Measurements from ENCODE around the gene CD164.

DNA sequence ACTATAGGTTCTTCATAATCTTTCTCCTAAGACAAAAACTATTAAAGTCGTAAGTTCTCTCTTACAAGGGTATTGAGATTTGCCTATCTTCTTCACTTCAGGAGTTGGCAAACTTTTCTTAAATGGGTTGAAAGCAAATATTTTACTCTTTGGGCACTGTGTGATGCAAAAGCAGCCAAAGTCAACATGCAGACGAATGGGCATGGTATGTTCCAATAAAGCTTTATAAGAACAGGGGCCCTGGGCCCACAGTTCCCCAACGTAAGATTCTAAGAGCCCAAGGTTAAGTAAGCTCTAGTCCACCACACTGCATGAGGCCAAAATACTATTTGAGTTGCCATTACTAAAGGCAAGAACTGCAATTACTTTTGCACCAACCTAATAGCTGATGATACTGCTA, 11.5 kb downstream of the CD164 start:
- TF ChIP-seq FOXP2 (optimal IDR thresholded peaks at IDR 0.05; ENCODE audit: control extremely low read depth, extremely low read length, insufficient read depth) (no peak), POLR2AphosphoS5 (IDR thresholded peaks at IDR 0.05; ENCODE audit: borderline replicate concordance, low read depth, low read length) (no peak)
